ENCODE data around the gene CDR2. TPM values are rescaled to one million over a fixed set of nuclear protein-coding genes. Genes with fewer than 3 reads are reported as not detected.

Gene CDR2
- total and polyA plus RNA-seq, 2 experiments from 2014 or later = 26.7 to 30.9 TPM

- Histone ChIP-seq H3K4me3 (no peak overlapping the region), H2AFZ (no peak overlapping the region), H3K36me3 (replicated peaks; ENCODE audit: insufficient read depth, low read depth) (no peaks in the 10 kb centered on the region), H3K27me3 (no peaks in the 10 kb centered on the region), H3K9me3 (ENCODE audit: low read depth) (no peaks in the 10 kb centered on the region), H3K27ac (no peak overlapping the region), H3K4me1 (ENCODE audit: insufficient read depth) (no peaks in the 10 kb centered on the region), H3K79me2 (no peaks in the 10 kb centered on the region), H4K20me1 (ENCODE audit: insufficient read depth, poor library complexity, severe bottlenecking) (no peaks in the 10 kb centered on the region), H3K4me2 (no peak overlapping the region), H3K9me2 (replicated peaks; ENCODE audit: insufficient read depth) (no peaks in the 10 kb centered on the region)
- DNase-seq (ENCODE audit: low spot score) = no peak
- no peak for TF ChIP-seq EZH2phosphoT487 (IDR thresholded peaks at IDR 0.05; ENCODE audit: low read depth, severe bottlenecking, unreplicated experiment)
- no peak for TF ChIP-seq CTCF (IDR thresholded peaks at IDR 0.05; ENCODE audit: poor library complexity)
- no peak for TF ChIP-seq EZH2 (IDR thresholded peaks at IDR 0.05; ENCODE audit: borderline replicate concordance)
- WGBS (ENCODE audit: low lambda C conversion rate, missing lambda C conversion rate) = 94% methylated on average over 7 of the region's 7 CpGs
Observed at GRCh38 chr16:22413819-22414218, 39.4 kb upstream of the CDR2 start.

- H3K9me3 ChIP-seq (ENCODE audit: low read depth) = no peaks in the 10 kb centered on the region
- TF ChIP-seq CTCF (IDR thresholded peaks at IDR 0.05; ENCODE audit: poor library complexity) (no peak), EZH2phosphoT487 (IDR thresholded peaks at IDR 0.05; ENCODE audit: low read depth, severe bottlenecking, unreplicated experiment) (no peak), EZH2 (IDR thresholded peaks at IDR 0.05; ENCODE audit: borderline replicate concordance) (no peak)
- 98% methylated on average over 2 of the region's 2 CpGs for WGBS (ENCODE audit: low lambda C conversion rate, missing lambda C conversion rate)
- no peak overlapping the region for H3K4me2 ChIP-seq
- no peaks in the 10 kb centered on the region for H3K9me2 ChIP-seq (replicated peaks; ENCODE audit: insufficient read depth)
- H3K4me3 ChIP-seq = no peak overlapping the region
- no peak for DNase-seq (ENCODE audit: low spot score)
- no peaks in the 10 kb centered on the region for H3K27me3 ChIP-seq
- no peak overlapping the region for H2AFZ ChIP-seq
- H3K36me3 ChIP-seq (replicated peaks; ENCODE audit: insufficient read depth, low read depth) = no peaks in the 10 kb centered on the region
- no peaks in the 10 kb centered on the region for H3K79me2 ChIP-seq
- H3K4me1 ChIP-seq (ENCODE audit: insufficient read depth) = no peaks in the 10 kb centered on the region
- no peak overlapping the region for H3K27ac ChIP-seq
- no peaks in the 10 kb centered on the region for H4K20me1 ChIP-seq (ENCODE audit: insufficient read depth, poor library complexity, severe bottlenecking)
Observed at GRCh38 chr16:22407486-22407885, 33.1 kb upstream of the CDR2 start.

- H2AFZ ChIP-seq = no peak overlapping the region
- TF ChIP-seq EZH2phosphoT487 (IDR thresholded peaks at IDR 0.05; ENCODE audit: low read depth, severe bottlenecking, unreplicated experiment) = no peak
- TF ChIP-seq EZH2 (IDR thresholded peaks at IDR 0.05; ENCODE audit: borderline replicate concordance) = no peak
- TF ChIP-seq CTCF (IDR thresholded peaks at IDR 0.05; ENCODE audit: poor library complexity) = no peak
- peaks cover 2% of the 10 kb centered on the region for H3K4me1 ChIP-seq (ENCODE audit: insufficient read depth)
- H3K9me2 ChIP-seq (replicated peaks; ENCODE audit: insufficient read depth) = no peaks in the 10 kb centered on the region
- H4K20me1 ChIP-seq (ENCODE audit: insufficient read depth, poor library complexity, severe bottlenecking) = no peaks in the 10 kb centered on the region
- H3K27me3 ChIP-seq = no peaks in the 10 kb centered on the region
- H3K27ac ChIP-seq = no peak overlapping the region
- no peaks in the 10 kb centered on the region for H3K36me3 ChIP-seq (replicated peaks; ENCODE audit: insufficient read depth, low read depth)
- no peak for DNase-seq (ENCODE audit: low spot score)
- no peak overlapping the region for H3K4me2 ChIP-seq
- no peaks in the 10 kb centered on the region for H3K79me2 ChIP-seq
- no peak overlapping the region for H3K4me3 ChIP-seq
- H3K9me3 ChIP-seq (ENCODE audit: low read depth) = no peaks in the 10 kb centered on the region
Observed at GRCh38 chr16:22402191-22402590, 27.8 kb upstream of the CDR2 start.

- H3K36me3 ChIP-seq (replicated peaks; ENCODE audit: insufficient read depth, low read depth) = no peaks in the 10 kb centered on the region
- no peak overlapping the region for H3K27ac ChIP-seq
- no peak overlapping the region for H2AFZ ChIP-seq
- H3K27me3 ChIP-seq = no peaks in the 10 kb centered on the region
- H3K4me2 ChIP-seq = no peak overlapping the region
- DNase-seq (ENCODE audit: low spot score) = no peak
- peaks cover 3% of the 10 kb centered on the region for H3K4me1 ChIP-seq (ENCODE audit: insufficient read depth)
- no peaks in the 10 kb centered on the region for H3K79me2 ChIP-seq
- no peaks in the 10 kb centered on the region for H3K9me3 ChIP-seq (ENCODE audit: low read depth)
- no peaks in the 10 kb centered on the region for H3K9me2 ChIP-seq (replicated peaks; ENCODE audit: insufficient read depth)
- 95% methylated on average over 3 of the region's 3 CpGs for WGBS (ENCODE audit: low lambda C conversion rate, missing lambda C conversion rate)
- TF ChIP-seq EZH2 (IDR thresholded peaks at IDR 0.05; ENCODE audit: borderline replicate concordance) = no peak
- TF ChIP-seq EZH2phosphoT487 (IDR thresholded peaks at IDR 0.05; ENCODE audit: low read depth, severe bottlenecking, unreplicated experiment) = no peak
- no peak for TF ChIP-seq CTCF (IDR thresholded peaks at IDR 0.05; ENCODE audit: poor library complexity)
- H4K20me1 ChIP-seq (ENCODE audit: insufficient read depth, poor library complexity, severe bottlenecking) = no peaks in the 10 kb centered on the region
- H3K4me3 ChIP-seq = no peak overlapping the region
Observed at GRCh38 chr16:22400900-22401299, 26.5 kb upstream of the CDR2 start.
